Esophagus squamous epithelium (tissue), 4 donors: ENCODE measurements around the gene FRMD4A.

Source experiments
- POLR2A ChIP-seq, 4 donors: fragments of 450-650 bp; IDR thresholded peaks; one replicate each; pipeline ENCODE4 v1.6.1; 2017; ENCODE audit warnings: antibody characterized with exemption in 4 of 4, mild to moderate bottlenecking in 4 of 4, moderate library complexity in 3 of 4
- TF ChIP-seq, protein P1 (sequence below), 6 experiments: fragments of 450-650 bp in 4 of 6; fragments of 200-600 bp in 2 of 6; sonication (generic) in 2 of 6; IDR thresholded peaks; one replicate each; pipeline ENCODE4 v1.5.1; 2016 to 2019; ENCODE audit warnings: antibody characterized with exemption in 6 of 6, mild to moderate bottlenecking in 4 of 6, moderate library complexity in 4 of 6

DNA sequence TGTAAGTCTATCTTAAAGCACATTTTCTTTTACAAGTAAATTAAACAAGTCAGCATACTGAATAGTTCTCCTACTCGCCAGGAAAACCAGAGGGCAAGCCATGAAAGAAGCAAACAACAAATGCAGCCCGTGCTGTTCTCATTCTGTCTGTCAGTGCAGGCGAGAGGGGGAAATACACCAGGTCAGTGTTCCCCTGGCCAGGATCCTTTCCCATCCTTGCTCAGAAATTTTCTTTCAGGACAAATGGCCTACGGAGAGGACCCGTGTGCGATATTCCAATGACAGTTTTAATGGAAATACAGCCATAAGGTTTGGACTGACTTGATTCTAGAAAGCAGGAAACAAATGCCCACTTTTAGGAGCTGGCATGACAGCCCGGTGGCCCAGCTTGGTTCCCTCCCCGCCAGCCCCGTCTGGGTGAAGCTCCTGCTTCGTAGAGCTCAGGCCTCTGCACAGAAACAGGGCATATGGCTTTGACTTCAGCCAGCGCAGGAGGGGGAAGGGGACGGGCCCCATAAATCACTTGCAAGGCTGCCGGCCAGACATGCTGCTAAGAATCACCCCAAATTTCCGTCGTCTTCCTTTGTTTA is 67.8 kb downstream of the FRMD4A start:
- TF ChIP-seq, protein P1, sequence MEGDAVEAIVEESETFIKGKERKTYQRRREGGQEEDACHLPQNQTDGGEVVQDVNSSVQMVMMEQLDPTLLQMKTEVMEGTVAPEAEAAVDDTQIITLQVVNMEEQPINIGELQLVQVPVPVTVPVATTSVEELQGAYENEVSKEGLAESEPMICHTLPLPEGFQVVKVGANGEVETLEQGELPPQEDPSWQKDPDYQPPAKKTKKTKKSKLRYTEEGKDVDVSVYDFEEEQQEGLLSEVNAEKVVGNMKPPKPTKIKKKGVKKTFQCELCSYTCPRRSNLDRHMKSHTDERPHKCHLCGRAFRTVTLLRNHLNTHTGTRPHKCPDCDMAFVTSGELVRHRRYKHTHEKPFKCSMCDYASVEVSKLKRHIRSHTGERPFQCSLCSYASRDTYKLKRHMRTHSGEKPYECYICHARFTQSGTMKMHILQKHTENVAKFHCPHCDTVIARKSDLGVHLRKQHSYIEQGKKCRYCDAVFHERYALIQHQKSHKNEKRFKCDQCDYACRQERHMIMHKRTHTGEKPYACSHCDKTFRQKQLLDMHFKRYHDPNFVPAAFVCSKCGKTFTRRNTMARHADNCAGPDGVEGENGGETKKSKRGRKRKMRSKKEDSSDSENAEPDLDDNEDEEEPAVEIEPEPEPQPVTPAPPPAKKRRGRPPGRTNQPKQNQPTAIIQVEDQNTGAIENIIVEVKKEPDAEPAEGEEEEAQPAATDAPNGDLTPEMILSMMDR (IDR thresholded peaks at IDR 0.05): no peak
- no peak for TF ChIP-seq POLR2A (IDR thresholded peaks at IDR 0.05)
